GM18511 (cell line): ENCODE data around the gene DLX2.
"Not testable (repeated sequence)": the region's sequence is repeated elsewhere in the genome, so short reads cannot be mapped to it uniquely, and the experiment has no call there.

Source experiments
- ATAC-seq: cut with Tn5 transposase; IDR thresholded peaks from one replicate; pipeline ENCODE4 v1.9.1; 2021; ENCODE audit warnings: mild to moderate bottlenecking, moderate library complexity; ENCODE audit not compliant: unreplicated experiment

DLX2 gene

DNA sequence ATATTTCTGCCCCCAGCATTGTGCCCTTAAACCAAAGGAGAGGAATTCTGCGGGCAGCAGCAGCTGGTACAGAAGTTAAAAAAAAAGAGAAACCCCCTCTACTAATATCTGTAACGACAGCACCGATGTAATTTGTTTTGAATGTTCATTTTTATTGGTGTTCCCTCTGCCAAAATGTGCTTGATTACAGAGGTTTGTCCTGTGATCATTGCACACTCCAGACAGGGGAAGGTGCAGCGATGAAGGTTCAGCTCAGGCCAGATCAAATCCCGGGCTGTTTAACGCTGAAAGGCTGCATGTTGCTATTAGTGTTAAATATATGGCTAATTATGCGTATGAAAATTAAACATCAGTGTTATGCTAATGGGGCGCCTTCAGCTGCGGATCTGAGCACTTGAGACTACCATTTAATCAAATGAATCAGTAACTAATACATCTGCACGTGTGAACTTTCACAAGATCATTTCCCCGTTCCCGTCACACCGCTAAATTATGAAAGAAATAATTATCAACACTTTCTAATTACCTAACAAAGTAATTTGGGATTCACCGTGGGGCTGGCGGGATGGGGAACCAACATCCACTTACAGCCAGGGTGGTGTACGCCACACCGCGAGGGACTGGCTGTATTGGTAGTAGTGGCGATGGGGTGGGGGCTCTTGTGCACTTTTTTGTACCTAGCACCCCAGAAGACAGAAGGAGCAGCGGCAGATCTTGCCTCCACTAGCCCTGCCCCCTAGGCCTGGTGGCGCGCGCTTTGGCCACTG is 18.9 kb downstream of the DLX2 start:
- no peak for ATAC-seq

DNA sequence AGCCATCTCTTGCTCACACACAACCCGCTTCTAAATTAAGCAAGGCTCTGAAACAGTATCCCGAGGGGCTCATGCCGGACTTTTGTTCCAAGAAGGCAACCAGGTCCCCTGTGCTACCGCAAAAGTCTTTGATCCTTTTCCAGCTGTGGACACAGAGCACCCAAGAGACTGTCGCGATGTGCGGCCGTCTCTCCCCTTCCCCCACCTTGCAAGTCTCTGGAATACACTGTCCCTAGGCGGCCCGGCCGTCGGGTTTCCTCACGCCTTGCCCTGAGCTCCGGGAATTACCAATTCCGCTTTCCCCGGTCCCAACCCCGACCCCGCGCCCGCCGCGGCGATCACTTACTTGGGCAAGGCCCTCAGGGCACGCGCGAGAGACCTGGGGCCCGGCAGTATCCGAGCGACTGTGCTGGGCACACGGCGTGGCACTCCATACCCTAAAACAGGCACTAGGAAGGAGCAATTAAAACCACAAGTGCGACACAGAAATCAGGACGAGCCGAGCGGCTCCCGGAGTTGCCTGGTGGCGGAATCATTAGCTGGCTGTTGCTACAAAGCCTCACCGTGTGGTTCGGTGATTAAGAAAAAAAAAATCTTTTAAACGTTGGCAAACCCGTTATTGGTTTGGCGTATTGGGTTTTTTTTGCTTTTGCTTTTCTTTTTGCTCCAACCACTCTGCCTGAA is 19.6 kb downstream of the DLX2 start:
- no peak for ATAC-seq

DNA sequence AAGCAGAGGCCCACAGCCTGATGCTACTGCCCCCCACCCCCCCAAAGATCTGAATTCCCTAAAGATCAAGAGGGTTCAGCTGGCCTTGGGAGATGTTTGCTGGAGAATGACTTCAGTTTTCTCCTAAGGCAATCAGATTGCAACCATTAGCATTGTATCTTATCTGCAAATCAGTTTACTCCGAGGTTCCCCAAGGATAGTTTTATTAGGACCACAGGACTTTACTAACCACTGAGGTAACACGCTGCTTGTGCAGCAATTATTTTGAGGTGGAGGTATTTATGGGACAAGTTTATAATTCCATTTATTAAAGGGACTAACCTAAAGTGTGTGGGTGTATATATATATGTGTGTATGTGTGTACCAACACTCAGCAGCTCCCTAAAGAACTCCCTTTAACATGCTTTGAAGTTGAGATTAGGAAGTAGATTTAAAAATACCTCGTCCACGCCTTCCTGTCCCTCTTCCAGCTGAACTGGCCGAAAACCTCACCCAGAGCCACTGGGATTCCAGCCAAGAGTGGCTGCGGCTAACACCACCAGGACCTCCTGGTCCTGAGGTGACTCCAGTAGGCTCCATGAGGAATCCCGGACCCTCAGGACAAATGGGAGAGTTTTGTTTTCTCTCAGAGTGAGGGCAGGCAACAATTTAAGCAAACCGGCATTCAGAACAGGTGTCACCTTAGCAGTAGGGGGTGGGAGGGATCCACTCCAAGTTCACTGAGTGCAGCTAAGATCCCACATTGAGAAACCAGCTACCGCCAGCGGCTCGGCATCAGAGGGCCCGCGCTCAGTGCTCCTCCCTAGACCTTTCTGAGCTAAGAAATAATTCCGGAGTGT is 20.4 kb downstream of the DLX2 start:
- no peak for ATAC-seq

DNA sequence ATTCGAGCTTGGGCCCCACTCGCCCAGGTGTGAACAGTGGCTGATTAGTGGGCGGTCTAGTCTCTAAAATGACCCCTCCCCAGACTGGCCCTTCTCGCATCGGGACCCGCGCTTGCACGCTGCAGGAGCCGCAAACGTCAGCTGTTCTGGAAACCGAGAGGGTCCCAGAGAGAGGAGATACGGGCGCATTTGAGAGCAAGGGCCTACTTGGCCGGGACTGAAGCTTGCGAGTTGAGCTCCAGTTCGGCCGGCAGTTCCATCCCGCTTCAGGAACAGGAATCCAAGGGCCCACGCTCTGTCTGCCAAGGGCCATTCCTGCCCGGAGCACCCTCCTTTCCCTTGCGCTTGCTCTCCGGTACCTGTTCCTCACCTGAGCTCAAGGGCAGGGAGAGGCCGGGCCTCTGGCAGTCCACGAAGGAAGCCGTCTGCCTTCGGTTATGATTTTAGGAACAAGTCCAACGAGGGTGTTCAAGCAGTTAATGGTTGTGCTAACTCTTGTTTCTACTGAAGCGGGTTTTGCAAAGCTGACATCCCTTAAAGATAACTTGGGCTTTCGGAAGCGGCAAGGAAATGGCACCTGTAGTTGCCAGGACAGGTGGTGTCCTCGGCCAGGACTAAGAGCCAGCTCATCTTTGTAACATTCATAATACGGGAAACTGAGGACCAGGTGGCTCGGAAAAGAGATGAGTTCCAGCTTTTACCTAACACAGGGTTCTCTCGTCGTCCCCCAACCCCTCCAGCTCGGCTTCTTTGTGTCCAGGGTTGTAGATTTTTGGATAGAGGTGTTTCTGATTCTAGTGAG is 21.3 kb downstream of the DLX2 start:
- ATAC-seq, result no peak

DNA sequence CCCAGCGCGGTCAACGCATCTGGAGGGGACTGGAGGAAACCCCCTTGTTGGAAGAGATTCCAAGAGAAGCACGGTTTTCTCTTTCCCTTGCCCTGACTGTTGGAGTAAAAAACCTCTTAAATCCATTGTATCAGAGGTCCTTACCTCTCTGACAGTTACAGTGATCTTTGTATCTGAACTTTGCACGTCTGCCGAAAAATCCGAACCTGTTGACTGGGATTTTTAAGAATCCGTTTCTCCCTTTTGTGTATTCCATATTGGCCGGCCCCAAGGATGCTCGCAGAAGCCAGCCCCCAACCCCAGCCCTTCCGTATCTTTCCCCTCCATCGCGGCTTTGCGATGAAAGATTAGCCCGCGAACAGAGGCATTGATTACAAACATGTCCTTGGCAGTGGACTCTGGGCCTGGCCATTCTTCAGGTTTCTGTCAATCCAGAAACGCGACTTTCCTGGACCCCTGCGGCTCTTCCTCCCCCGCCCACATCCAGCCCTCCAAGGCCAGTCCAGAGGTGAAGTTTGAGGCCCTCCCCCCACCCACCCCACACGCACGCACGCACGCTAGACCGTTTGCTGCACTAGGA is 22.0 kb downstream of the DLX2 start:
- ATAC-seq, result no peak

DNA sequence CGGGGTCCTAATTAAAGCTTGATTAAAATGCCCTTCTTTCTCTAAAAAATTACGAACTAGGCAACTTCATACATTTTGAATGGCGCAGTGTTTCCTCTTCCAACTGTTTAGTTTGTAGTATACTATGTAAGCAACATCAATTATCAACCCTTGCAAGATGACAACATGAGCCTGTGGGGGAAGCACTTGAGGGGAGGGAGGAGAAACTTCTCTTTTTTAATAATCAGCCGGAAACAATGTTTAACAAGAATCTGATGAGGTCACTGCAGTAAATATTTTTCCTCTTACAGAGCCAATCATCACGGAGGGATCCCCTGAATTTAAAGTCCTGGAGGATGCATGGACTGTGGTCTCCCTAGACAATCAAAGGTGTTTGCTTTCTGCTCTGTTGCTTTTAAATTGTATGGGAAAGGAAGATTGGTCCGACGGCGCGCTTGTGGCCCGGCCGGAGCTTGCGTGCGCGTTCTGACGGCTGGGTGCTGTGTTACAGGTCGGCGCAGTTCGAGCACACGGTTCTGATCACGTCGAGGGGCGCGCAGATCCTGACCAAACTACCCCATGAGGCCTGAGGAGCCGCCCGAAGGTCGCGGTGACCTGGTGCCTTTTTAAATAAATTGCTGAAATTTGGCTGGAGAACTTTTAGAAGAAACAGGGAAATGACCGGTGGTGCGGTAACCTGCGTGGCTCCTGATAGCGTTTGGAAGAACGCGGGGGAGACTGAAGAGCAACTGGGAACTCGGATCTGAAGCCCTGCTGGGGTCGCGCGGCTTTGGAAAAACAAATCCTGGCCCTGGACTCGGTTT is 22.7 kb downstream of the DLX2 start:
- ATAC-seq, result no peak

DNA sequence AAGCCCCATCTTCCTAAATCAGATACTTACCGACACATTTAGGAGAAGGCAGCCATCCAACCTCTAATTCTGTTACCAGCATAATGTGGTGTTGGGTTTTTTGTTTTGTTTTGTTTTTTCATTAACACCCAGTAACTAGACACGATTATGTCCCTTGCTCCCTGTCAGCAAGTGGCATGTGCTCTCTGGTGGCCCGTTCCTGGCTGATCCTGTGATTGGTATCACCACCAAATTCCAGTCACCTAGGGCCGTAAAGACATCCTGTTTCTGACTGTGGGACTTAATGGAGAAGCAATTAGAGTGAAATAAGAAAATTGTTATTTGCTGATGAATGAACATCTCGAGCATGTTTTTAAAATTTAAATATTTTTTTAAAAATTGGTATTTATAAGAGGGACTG is 23.3 kb downstream of the DLX2 start:
- ATAC-seq, result no peak

DNA sequence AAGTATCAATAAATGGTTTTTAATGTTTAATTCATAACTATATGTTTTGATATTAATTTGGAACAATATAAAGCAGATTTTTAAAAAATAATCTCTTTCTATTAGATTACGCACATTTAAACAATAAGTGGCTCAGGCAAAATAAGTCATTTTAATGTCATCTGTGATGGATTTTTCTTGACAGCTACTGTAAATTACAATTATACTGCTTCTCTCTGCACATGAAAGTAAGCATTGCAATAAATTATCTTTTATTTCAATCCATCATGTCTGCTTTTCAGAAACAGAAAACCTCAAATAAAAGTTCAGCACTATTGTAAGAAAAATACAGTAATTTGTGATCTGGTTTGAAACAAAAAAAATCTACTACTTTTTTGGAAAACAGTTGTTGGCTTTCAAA is 28.4 kb downstream of the DLX2 start:
- ATAC-seq, result no peak

DNA sequence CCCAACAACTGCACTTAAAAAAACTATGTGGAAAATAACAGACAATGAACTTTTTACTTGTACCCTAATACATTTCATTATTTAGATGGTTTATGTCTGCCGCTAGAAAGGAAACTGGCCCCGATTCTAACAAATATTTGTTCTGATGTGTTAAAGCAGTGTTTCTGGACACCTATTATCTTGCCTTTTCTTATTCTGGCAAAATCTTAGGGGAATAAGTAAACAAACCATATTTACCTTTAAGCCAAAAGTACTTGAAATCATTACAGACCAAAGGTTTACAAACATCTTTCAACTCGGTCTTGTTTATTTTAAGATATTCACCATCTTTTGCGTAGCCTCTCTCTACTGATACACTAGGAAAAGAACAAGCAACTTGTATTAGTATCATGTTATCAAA is 29.2 kb downstream of the DLX2 start:
- ATAC-seq, result no peak

DNA sequence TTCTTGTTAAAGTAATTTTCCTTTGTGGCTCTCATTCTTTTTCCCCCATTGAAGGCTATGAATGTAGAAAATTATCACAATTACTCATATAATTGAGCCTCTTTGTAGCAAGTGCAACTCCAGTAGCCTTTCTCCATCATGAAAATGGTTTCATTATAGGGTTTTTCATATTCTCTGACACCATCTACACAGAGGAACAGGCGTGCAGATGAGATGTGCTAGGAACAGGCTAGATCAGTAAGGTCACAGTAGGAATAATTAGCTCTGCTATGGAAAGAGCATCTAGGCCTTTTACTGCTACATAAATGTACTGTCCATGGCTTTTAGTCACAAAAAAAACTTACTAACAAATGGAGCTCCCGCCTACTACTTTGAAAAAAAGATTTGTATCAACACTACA is 30.0 kb downstream of the DLX2 start:
- no peak for ATAC-seq

DNA sequence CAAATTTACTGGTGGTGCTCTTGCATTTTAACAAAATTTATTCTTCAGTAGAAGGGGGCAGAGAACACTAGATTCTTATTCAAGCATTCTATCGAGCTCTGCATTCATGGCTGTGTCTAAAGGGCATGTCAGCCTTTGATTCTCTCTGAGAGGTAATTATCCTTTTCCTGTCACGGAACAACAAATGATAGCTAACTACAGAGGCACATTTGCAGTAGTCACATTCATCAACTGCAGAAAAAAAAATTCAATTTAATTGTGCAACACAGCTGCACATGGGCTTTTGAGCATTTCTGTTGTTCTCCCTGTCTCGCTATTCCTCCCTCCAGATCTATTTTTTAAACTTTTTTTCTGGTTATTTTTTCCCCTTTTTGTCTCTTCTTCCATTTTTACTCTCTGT is 30.4 kb downstream of the DLX2 start:
- no peak for ATAC-seq

DNA sequence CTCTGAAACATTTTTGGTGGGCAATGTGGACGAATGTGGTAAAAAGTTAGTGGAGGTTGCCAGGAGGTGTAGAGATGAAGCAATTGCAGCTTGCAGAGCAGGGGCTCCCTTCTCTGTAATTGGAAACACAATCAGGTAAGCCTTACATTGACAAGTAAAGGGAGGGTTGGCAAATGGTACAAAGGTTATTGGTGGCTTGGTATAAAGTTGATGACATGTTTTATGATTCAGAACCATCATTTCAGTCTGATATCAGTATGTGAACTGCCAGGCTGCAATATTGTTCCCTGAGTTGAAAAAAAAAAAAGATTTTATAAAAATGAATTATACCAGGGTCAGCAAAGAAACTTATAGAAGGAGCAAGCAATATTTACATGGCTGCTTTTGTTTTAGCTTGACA is 31.8 kb downstream of the DLX2 start:
- ATAC-seq, result no peak

DNA sequence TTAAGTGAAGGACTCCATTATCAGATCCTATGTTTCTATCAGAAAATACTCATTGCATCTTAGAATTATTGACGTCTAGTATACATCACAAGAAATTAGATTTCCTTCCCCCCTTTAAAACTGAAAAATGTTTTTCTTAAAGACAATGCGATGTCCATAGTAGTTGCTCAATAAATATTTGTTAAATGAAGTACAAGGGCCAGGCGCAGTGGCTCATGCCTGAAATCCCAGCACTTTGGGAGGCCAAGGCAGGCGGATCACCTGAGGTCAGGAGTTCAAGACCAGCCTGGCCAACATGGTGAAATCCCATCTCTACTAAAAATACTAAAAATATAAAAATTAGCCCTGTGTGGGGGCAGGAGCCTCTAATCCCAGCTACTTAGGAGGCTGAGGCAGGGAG is 34.8 kb downstream of the DLX2 start:
- not testable (repeated sequence) for ATAC-seq

DNA sequence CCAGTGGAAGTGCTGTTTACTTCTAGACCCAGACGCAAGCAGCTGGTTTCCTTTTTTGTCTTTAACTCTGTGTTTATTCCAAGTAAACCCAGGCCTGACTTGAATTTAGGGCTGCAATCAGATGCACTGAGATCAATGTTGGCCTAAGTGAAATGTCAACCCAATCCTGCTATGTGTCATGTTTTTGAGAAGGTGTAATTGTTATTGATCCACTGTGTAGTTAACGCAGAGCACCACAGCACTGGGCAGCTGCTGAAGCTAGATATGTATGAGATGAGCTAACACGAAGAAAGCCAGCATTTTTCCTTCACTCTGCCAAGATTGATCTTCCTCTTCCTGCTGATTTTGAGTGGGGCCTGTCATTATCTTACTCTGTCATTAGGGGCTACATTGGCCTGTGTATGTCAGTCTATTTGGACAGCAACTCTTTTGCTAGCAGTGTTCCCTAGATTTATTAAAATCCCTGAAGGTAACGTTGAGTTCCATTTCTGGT is 36.3 kb downstream of the DLX2 start:
- no peak for ATAC-seq

DNA sequence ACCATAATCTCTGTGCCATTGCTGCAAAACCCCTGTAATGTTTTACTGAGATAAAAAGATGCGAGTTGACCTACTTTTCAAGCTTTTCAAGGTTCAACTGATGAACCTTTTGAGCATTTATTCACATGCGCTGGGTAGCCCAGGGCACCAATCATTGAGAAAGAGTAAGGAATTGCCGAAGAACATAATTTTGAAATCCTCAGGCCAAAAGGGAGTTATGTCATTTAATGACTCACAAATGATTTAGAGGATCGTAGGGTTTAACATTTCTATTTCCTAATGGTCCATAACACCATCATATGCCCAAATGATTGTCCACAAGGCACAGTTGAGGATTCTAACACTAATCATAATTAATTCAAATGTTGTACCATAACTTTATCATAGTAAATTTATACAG is 37.6 kb downstream of the DLX2 start:
- no peak for ATAC-seq

DNA sequence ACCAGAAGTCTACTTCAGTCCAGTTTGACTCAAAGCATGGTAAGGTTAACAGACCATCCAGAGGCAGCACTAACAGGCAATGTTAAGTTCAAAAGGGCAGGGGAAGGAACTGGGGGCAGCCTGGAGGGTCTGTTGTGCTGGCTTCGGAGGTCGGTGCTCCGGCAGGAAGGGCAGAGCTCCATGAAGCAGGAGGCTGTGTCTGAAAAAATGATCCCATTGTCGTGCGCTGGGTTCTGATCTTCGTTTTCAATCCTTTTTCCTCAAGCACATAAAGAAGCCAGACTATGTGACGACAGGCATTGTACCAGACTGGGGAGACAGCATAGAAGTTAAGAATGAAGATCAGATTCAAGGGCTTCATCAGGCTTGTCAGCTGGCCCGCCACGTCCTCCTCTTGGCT is 39.3 kb downstream of the DLX2 start:
- no peak for ATAC-seq

DNA sequence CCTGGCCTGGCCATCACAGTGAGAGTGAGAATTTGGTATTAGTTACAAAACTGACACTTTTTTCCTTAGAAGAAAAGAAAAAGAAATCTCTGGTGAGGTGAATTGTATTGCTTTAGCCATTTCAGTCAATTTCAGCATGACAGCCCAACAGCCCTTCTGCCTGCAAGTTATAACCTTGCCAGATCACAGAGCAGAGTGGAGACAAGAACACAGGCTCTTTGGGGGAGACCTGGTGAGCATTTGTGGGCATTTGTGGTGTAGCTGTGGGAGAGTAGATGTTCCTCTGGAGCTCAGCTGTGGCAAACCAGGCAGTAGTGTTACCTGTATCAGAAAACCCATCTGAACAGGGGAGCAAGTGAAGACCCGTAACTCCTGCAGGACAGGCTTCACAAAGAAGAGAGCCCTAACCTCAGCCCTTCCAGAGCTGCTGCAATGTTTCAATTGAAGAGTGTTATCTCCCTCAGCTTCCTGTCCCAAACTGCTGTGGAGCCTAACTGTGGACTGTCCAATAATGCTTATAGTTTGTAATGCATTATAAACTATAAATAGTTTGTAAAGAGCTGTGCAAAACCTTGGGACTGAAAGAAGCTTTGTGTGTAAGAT is 40.2 kb downstream of the DLX2 start:
- ATAC-seq, result no peak

DNA sequence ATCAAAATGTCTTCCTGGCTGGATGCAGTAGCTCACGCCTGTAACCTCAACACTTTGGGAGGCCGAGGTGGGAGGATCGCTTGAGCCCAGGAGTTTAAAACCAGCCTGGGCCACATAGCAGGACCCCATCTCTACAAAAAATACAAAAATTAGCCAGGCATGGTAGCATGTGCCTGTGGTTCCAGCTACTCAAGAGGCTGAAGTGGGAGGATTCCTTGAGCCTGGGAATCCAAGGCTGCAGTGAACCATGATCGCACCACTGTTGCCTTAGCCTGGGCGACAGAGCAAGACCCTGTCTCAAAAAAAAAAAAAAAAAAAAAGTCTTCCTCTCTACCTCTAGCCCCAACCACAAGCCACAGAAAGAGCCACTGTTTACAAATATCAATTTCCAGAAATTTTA is 42.6 kb downstream of the DLX2 start:
- not testable (repeated sequence) for ATAC-seq

DNA sequence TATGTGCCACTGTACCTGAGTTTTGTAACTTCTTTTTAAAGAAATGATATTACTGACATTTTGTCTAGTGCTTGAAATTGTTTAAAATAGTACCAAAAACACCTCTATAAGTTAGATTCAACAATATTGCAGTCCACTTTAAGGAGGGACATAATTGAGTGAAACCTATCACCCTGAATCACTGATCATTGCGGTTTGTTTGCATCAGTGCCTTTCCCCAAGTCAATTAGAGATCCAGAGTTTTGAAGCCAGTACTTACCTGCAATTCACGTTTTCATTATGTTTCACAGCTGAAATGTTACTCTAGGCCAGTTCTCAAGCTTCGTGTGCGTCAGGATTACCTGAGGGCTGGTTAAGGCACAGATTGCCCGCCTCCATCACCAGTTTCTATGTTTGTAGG is 44.0 kb downstream of the DLX2 start:
- no peak for ATAC-seq
